A204.1 (cell line): ENCODE measurements around the gene SCTR.

Source experiments
- FAIRE-seq: peaks from 2 replicates; lab custom pipeline; 2012; peaks lifted over from hg19 to GRCh38; lab: Jason Lieb, UNC

SCTR gene

GRCh38 chr2:119523383-119523951, 816 bp downstream of the SCTR start:
- no peak for FAIRE-seq

- no peak for FAIRE-seq
Observed at GRCh38 chr2:119522671-119523070, 1.6 kb downstream of the SCTR start.

GRCh38 chr2:119521433-119522050, 2.7 kb downstream of the SCTR start:
- FAIRE-seq = no peak

- FAIRE-seq = no peak
Observed at GRCh38 chr2:119520696-119521432, 3.4 kb downstream of the SCTR start.

- FAIRE-seq = no peak
Observed at GRCh38 chr2:119519057-119519408, 5.2 kb downstream of the SCTR start.

- FAIRE-seq = no peak
Observed at GRCh38 chr2:119518401-119519056, 5.8 kb downstream of the SCTR start.

GRCh38 chr2:119517433-119517832, 6.8 kb downstream of the SCTR start:
- FAIRE-seq = no peak

- no peak for FAIRE-seq
Observed at GRCh38 chr2:119516121-119516520, 8.2 kb downstream of the SCTR start.

- no peak for FAIRE-seq
Observed at GRCh38 chr2:119513832-119514231, 10.5 kb downstream of the SCTR start.

- FAIRE-seq = no peak
Observed at GRCh38 chr2:119512946-119513345, 11.3 kb downstream of the SCTR start.

GRCh38 chr2:119511989-119512388, 12.3 kb downstream of the SCTR start:
- no peak for FAIRE-seq

GRCh38 chr2:119508756-119509155, 15.5 kb downstream of the SCTR start:
- no peak for FAIRE-seq

GRCh38 chr2:119496682-119497081, 27.6 kb downstream of the SCTR start:
- FAIRE-seq = no peak

- FAIRE-seq = no peak
Observed at GRCh38 chr2:119495948-119496347, 28.3 kb downstream of the SCTR start.

GRCh38 chr2:119494163-119494790, 30.0 kb downstream of the SCTR start:
- FAIRE-seq = no peak

GRCh38 chr2:119491776-119492525, 32.3 kb downstream of the SCTR start:
- no peak for FAIRE-seq

- no peak for FAIRE-seq
Observed at GRCh38 chr2:119490653-119491195, 33.6 kb downstream of the SCTR start.

GRCh38 chr2:119490106-119490505, 34.2 kb downstream of the SCTR start:
- no peak for FAIRE-seq

- no peak for FAIRE-seq
Observed at GRCh38 chr2:119489232-119489952, 34.9 kb downstream of the SCTR start.

- no peak for FAIRE-seq
Observed at GRCh38 chr2:119488245-119489214, 35.8 kb downstream of the SCTR start.
